Activated CD4-positive, alpha-beta memory T cell treated with anti-CD3 and anti-CD28 coated beads for 36 hours (primary cell): ENCODE data around the gene RBM41. TPM values are rescaled to one million over a fixed set of nuclear protein-coding genes. Genes with fewer than 3 reads are reported as not detected.
"Not testable (repeated sequence)": the region's sequence is repeated elsewhere in the genome, so short reads cannot be mapped to it uniquely, and the experiment has no call there.

ENCODE experiments used
- CTCF ChIA-PET: fragments of 350-600 bp; sonication (Branson Sonifier 250); formaldehyde crosslinking; loops from one replicate; lab custom pipeline; 2021; ENCODE audit warnings: antibody characterized with exemption, inconsistent platforms; lab: Charles Lee
- POLR2A ChIA-PET: fragments of 350-600 bp; sonication (Branson Sonifier 250); formaldehyde crosslinking; loops from one replicate; lab custom pipeline; 2021; ENCODE audit warnings: antibody characterized with exemption; lab: Charles Lee
- DNase-seq: peaks from one replicate; pipeline ENCODE4 v3.0.0-alpha.2; 2020
- H3K27ac Mint-ChIP-seq: one replicate; pipeline ENCODE4 v1.8.0; 2021; ENCODE audit warnings: mixed read lengths
- H3K27me3 Mint-ChIP-seq: one replicate; pipeline ENCODE4 v1.8.0; 2021; ENCODE audit warnings: mixed read lengths
- H3K36me3 Mint-ChIP-seq: one replicate; pipeline ENCODE4 v1.8.0; 2021; ENCODE audit warnings: mixed read lengths
- H3K4me1 Mint-ChIP-seq: one replicate; pipeline ENCODE4 v1.8.0; 2021; ENCODE audit warnings: low read depth, mixed read lengths
- H3K4me3 Mint-ChIP-seq: one replicate; pipeline ENCODE4 v1.8.0; 2021; ENCODE audit warnings: mild to moderate bottlenecking, mixed read lengths
- H3K9me3 Mint-ChIP-seq: one replicate; pipeline ENCODE4 v1.8.0; 2021; ENCODE audit warnings: mixed read lengths
- intact Hi-C: fragments of 100-400 bp; cut with micrococcal nuclease; formaldehyde crosslinking; loops from one replicate; pipeline ENCODE4 v1.15.1; 2023
- total RNA-seq, 2 experiments: library from RNA; stranded (reverse); gene quantifications; one replicate each; pipeline ENCODE4 v1.2.3, GENCODE V29; 2021

RBM41 gene
- total RNA-seq, 2 experiments from 2014 or later, result 9.5 to 11.4 TPM

DNA sequence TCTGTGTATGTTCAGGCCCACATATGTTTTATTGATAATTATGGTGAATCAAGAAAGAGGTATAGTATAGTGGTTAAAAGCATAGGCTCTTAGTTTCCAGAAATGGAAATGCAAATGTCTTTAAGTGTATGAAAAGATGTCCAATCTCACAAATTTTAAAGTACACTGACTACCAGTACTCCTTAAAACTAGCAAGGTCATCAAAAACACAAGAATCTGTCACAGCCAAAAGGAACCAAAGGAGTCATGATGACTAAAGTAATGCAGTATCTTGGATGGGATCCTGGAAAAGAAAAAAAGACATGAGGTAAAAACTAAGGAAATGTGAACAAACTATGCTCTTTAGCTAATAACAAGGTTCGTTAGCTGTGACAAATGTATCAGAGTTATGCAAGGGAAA is 661 bp upstream of the RBM41 start:
- peaks cover 17% of the 10 kb centered on the region for H3K36me3 Mint-ChIP-seq
- peaks cover 25% of the 10 kb centered on the region for H3K4me1 Mint-ChIP-seq
- ChIA-PET CTCF (no interaction called here), POLR2A (interaction anchor here (1.2 kb wide), 1 partner anchor 87 kb away, joined by 3 read pairs; the partner anchor contains the start of genes DNAAF6 and NUP62CL)
- H3K4me3 Mint-ChIP-seq, result peak overlapping the region; percentile 96
- DNase-seq, result no peak
- H3K27ac Mint-ChIP-seq, result peak overlapping the region; percentile 93
- intact Hi-C loops, result loop anchor here (2.0 kb wide), 2 partner anchors 120 to 972 kb away; partner anchors contain the start of genes ATG4A and PSMD10
- no peaks in the 10 kb centered on the region for H3K9me3 Mint-ChIP-seq
- no peaks in the 10 kb centered on the region for H3K27me3 Mint-ChIP-seq

DNA sequence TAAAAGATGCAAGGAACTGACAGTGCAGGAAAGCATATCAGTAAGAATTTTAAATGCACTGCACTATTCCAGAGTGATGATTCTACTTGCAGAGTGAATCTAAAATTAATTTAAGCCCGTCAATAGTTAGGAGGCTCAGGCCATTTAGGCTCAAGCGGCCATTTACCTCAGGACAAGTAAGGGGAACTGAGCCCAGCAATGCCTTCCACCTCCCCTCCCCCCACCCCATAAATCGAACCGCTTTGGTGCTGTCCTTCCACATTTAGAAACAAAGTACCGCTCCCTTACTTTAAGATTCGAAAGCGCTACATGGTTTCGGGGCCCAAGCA is 665 bp downstream of the RBM41 start:
- ChIA-PET POLR2A (interaction anchor here (1.2 kb wide), 1 partner anchor 88 kb away, joined by 3 read pairs; the partner anchor contains the start of genes DNAAF6 and NUP62CL), CTCF (no interaction called here)
- peaks cover 32% of the 10 kb centered on the region for H3K4me1 Mint-ChIP-seq
- no peaks in the 10 kb centered on the region for H3K9me3 Mint-ChIP-seq
- peak overlapping the region; percentile 96 for H3K4me3 Mint-ChIP-seq
- H3K36me3 Mint-ChIP-seq, result peaks cover 28% of the 10 kb centered on the region
- DNase-seq, result no peak
- intact Hi-C loops, result loop anchor here (1.0 to 2.0 kb wide), 4 partner anchors 88 to 973 kb away; partner anchors contain the start of genes ATG4A, DNAAF6, NUP62CL and PSMD10
- H3K27ac Mint-ChIP-seq, result no peak overlapping the region
- H3K27me3 Mint-ChIP-seq, result no peaks in the 10 kb centered on the region

GRCh38 chrX:107107459-107107858 is 11.2 kb downstream of the RBM41 start:
- intact Hi-C loops, result no loop called here
- Mint-ChIP-seq H3K9me3 (no peaks in the 10 kb centered on the region), H3K27me3 (no peaks in the 10 kb centered on the region), H3K27ac (no peak overlapping the region), H3K4me3 (no peak overlapping the region), H3K4me1 (peaks cover 17% of the 10 kb centered on the region), H3K36me3 (peaks cover 20% of the 10 kb centered on the region)
- POLR2A ChIA-PET, result no interaction called here
- DNase-seq, result no peak
- CTCF ChIA-PET, result no interaction called here

GRCh38 chrX:107102980-107103379 is 15.6 kb downstream of the RBM41 start:
- Mint-ChIP-seq H3K4me3 (no peak overlapping the region), H3K36me3 (peaks cover 18% of the 10 kb centered on the region), H3K9me3 (no peaks in the 10 kb centered on the region), H3K27ac (no peak overlapping the region), H3K27me3 (no peaks in the 10 kb centered on the region), H3K4me1 (peaks cover 8% of the 10 kb centered on the region)
- intact Hi-C loops, result no loop called here
- DNase-seq, result no peak
- CTCF ChIA-PET, result no interaction called here
- POLR2A ChIA-PET, result no interaction called here

DNA sequence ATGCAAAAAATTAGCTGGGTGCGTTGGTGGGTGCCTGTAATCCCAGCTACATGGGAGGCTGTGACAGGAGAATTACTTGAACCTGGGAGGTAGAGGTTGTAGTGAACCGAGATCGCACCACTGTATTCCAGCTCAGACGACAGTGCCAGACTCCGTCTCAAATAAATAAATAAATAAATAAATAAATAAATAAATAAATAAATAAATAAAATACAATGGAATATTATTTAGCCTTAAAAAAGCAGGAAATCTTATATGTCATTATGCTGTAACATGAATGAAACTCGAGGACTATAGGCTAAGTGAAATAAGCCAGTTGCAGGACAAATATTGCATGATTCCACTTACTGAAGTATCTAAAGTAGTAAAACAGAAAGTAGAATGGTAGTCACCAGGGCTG is 42.5 kb downstream of the RBM41 start:
- H3K27ac Mint-ChIP-seq, result no peak overlapping the region
- intact Hi-C loops, result no loop called here
- no peaks in the 10 kb centered on the region for H3K4me1 Mint-ChIP-seq
- POLR2A ChIA-PET, result no interaction called here
- CTCF ChIA-PET, result no interaction called here
- no peak overlapping the region for H3K4me3 Mint-ChIP-seq
- no peak for DNase-seq
- no peaks in the 10 kb centered on the region for H3K27me3 Mint-ChIP-seq
- H3K36me3 Mint-ChIP-seq, result peaks cover 24% of the 10 kb centered on the region
- peaks cover 15% of the 10 kb centered on the region for H3K9me3 Mint-ChIP-seq

DNA sequence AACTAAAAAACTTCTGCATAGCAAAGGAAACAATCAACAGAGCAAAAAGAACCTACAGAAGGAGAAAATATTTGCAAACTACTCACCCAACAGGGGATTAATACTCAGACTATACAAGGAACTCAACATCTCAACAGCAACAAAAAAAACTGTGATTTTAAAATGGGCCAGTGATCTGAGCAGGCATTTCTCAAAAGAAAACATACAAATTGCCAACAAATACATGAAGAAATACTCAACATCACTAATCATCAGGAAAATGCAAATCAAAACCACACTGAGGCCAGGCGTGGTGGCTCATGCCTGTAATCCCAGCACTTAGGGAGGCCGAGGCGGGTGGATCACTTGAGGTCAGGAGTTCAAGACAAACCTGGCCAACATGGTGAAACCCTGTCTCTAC is 60.9 kb downstream of the RBM41 start:
- H3K9me3 Mint-ChIP-seq, CTCF ChIA-PET, H3K4me1 Mint-ChIP-seq, intact Hi-C loops, H3K27ac Mint-ChIP-seq, H3K36me3 Mint-ChIP-seq, DNase-seq, POLR2A ChIA-PET, H3K4me3 Mint-ChIP-seq, H3K27me3 Mint-ChIP-seq: not testable (repeated sequence)

GRCh38 chrX:107054978-107055377 is 63.6 kb downstream of the RBM41 start:
- POLR2A ChIA-PET, result no interaction called here
- no peak for DNase-seq
- CTCF ChIA-PET, result no interaction called here
- H3K4me1 Mint-ChIP-seq, result no peaks in the 10 kb centered on the region
- H3K4me3 Mint-ChIP-seq, result no peak overlapping the region
- intact Hi-C loops, result no loop called here
- H3K36me3 Mint-ChIP-seq, result peaks cover 6% of the 10 kb centered on the region
- H3K9me3 Mint-ChIP-seq, result peaks cover 4% of the 10 kb centered on the region
- H3K27ac Mint-ChIP-seq, result no peak overlapping the region
- H3K27me3 Mint-ChIP-seq, result no peaks in the 10 kb centered on the region

DNA sequence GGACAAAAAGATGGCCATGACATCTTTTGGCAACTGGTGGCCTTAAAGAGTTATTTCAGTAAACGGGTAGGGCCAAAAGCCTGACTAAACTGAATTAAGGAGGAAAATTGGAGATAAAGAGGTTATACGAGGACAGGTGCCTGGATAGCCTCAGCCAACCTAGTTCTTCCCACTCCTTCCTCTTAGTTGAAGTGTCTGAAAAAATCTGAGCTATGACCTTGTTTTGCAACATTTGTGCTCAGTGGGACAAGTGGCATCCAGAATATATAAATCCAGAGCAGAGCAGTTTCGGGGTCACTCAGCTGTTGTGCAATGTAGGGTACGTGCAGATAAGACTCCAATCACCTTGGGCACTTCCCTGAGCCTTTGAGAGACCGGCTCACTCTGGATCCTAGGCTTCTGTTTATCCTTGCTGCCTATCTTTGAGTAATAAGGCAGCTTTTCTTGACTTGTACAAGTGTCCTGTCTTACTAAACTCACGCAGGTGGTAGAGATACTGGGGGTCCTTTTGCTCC is 68.4 kb downstream of the RBM41 start:
- Mint-ChIP-seq H3K27me3 (no peaks in the 10 kb centered on the region), H3K4me1 (no peaks in the 10 kb centered on the region), H3K27ac (no peak overlapping the region), H3K4me3 (no peak overlapping the region), H3K36me3 (no peaks in the 10 kb centered on the region), H3K9me3 (peaks cover 8% of the 10 kb centered on the region)
- ChIA-PET POLR2A (no interaction called here), CTCF (interaction anchor here (0.6 kb wide), 1 partner anchor 144 kb away, joined by 3 read pairs; no protein-coding TSS in a partner anchor)
- DNase-seq, result no peak
- intact Hi-C loops, result no loop called here

GRCh38 chrX:107047622-107048021 is 71.0 kb downstream of the RBM41 start:
- POLR2A ChIA-PET, result no interaction called here
- no peak overlapping the region for H3K4me3 Mint-ChIP-seq
- intact Hi-C loops, result no loop called here
- no peaks in the 10 kb centered on the region for H3K36me3 Mint-ChIP-seq
- DNase-seq, result no peak
- CTCF ChIA-PET, result no interaction called here
- no peaks in the 10 kb centered on the region for H3K4me1 Mint-ChIP-seq
- H3K27ac Mint-ChIP-seq, result no peak overlapping the region
- H3K27me3 Mint-ChIP-seq, result no peaks in the 10 kb centered on the region
- H3K9me3 Mint-ChIP-seq, result peaks cover 6% of the 10 kb centered on the region

DNA sequence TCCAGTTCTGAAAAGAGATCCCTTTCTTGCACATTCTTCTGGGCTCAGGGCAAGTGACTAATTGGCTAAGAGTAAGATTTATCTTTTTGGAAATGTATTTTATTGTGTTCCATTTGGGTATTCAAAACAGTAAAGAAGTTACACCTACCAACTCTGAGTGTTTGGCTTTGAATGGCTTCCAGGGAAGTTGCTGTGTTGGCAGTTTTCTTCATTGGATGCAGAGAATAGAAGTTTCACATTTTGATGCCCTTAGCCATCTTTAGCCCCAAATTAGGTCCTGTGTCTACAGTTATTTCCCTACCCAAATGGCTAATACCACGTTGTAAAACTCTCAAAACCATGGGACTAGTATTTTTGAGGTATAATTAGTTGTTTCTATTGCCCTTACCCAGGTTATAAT is 88.9 kb downstream of the RBM41 start:
- no peaks in the 10 kb centered on the region for H3K36me3 Mint-ChIP-seq
- POLR2A ChIA-PET, result no interaction called here

GRCh38 chrX:107025545-107025944 is 93.1 kb downstream of the RBM41 start:
- intact Hi-C loops, result loop anchor here (10.0 kb wide), 1 partner anchor 249 kb away; no protein-coding TSS in a partner anchor
- no peaks in the 10 kb centered on the region for H3K4me1 Mint-ChIP-seq
- no peaks in the 10 kb centered on the region for H3K36me3 Mint-ChIP-seq
- ChIA-PET CTCF (no interaction called here), POLR2A (no interaction called here)
- H3K4me3 Mint-ChIP-seq, result no peak overlapping the region
- H3K27me3 Mint-ChIP-seq, result no peaks in the 10 kb centered on the region
- no peak for DNase-seq
- no peaks in the 10 kb centered on the region for H3K9me3 Mint-ChIP-seq
- H3K27ac Mint-ChIP-seq, result no peak overlapping the region

More for the DNA sequence above, 88.9 kb downstream of the RBM41 start:
- no peak overlapping the region for H3K27ac Mint-ChIP-seq
- CTCF ChIA-PET, result no interaction called here
- no peaks in the 10 kb centered on the region for H3K27me3 Mint-ChIP-seq
- no peaks in the 10 kb centered on the region for H3K4me1 Mint-ChIP-seq
- no peaks in the 10 kb centered on the region for H3K9me3 Mint-ChIP-seq
- no peak overlapping the region for H3K4me3 Mint-ChIP-seq
- DNase-seq, result no peak
- intact Hi-C loops, result loop anchor here (10.0 kb wide), 1 partner anchor 245 kb away; no protein-coding TSS in a partner anchor

DNA sequence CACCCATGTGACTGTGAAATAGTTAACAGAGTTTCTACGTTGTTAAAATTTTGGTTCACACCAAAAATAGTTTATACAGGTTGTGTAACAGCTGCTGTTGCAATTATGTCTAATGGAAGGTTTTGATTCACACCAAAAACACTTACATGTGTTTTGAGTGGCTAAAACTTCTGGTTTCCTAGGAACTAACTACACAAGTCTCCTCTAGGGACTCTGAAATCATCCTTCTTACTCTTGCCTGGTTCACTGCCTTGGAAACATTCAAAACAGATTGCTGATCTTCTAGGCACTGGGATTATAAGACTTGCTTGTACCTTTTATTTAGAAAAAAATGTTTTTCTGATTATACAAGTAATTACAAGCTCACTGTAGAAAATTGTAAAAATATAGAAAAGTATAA is 103.7 kb downstream of the RBM41 start:
- Mint-ChIP-seq H3K4me3 (no peak overlapping the region), H3K4me1 (no peaks in the 10 kb centered on the region), H3K9me3 (no peaks in the 10 kb centered on the region), H3K36me3 (no peaks in the 10 kb centered on the region), H3K27ac (no peak overlapping the region), H3K27me3 (no peaks in the 10 kb centered on the region)
- no peak for DNase-seq
- intact Hi-C loops, result no loop called here
- POLR2A ChIA-PET, result no interaction called here
- CTCF ChIA-PET, result interaction anchor here (1.6 kb wide), 1 partner anchor 121 kb away, joined by 4 read pairs; no protein-coding TSS in a partner anchor
